ENCODE results near the gene AKT2. TPM values are rescaled to one million over a fixed set of nuclear protein-coding genes. Genes with fewer than 3 reads are reported as not detected.

The AKT2 gene
- total RNA-seq, 3 donors from 2014 or later (not counting 1 experiment from before 2014, with no cell fraction given), result 234 to 292 (median 261) TPM

- Mint-ChIP-seq H3K27ac (no peak overlapping the region), H3K4me3 (no peak overlapping the region), H3K9me3 (no peaks in the 10 kb centered on the region), H3K27me3 (ENCODE audit: low read depth in 2 of 2) (peaks cover 9 to 11% of the 10 kb centered on the region in 2 donors), H3K36me3 (no peaks in the 10 kb centered on the region), H3K4me1 (no peaks in the 10 kb centered on the region)
- no peak for ATAC-seq
- WGBS (ENCODE audit: insufficient coverage), result 64% methylated on average over 1 of the region's 1 CpG
- no peak for DNase-seq
- no peak for TF ChIP-seq CTCF (IDR thresholded peaks at IDR 0.05)
- Histone ChIP-seq H3K36me3 (ENCODE audit: control insufficient read depth, insufficient read depth, low read length) (no peaks in the 10 kb centered on the region), H3K27ac (ENCODE audit: low read length) (no peak overlapping the region), H3K27me3 (ENCODE audit: control insufficient read depth, insufficient read depth, low read length) (no peaks in the 10 kb centered on the region), H3K9me3 (ENCODE audit: control insufficient read depth, insufficient read depth, low read length) (no peaks in the 10 kb centered on the region), H3K4me1 (ENCODE audit: control insufficient read depth, insufficient read depth, low read length) (no peaks in the 10 kb centered on the region), H3K4me3 (ENCODE audit: low read length) (no peak overlapping the region)
- intact Hi-C loops (cut with micrococcal nuclease), result no loop called here
Observed at GRCh38 chr19:40184273-40184672, 100.9 kb downstream of the AKT2 start.

Other genes with a start within 250 kb of the AKT2 start
- 10 to 100 TPM; 14.1 to 19.2 (median 17.2) TPM for gene ZNF780B, start 229.1 kb downstream of the AKT2 start, total RNA-seq
- gene ZNF780A, start 194.4 kb downstream of the AKT2 start, total RNA-seq, result 10 to 100 TPM; 15.1 to 17.0 (median 16.0) TPM
- 10 to 100 TPM; 27.1 to 39.0 (median 36.0) TPM for gene MAP3K10, start 93.9 kb downstream of the AKT2 start, total RNA-seq
- not detected for gene TTC9B, start 67.0 kb downstream of the AKT2 start, total RNA-seq
- 1 to 10 TPM; 1.2 to 1.8 (median 1.2) TPM for gene CCNP, start 58.7 kb downstream of the AKT2 start, total RNA-seq
- gene C19orf47, start 63.1 kb upstream of the AKT2 start, total RNA-seq, result 10 to 100 TPM; 15.2 to 20.2 (median 16.1) TPM
- gene PLD3, start 63.4 kb upstream of the AKT2 start, total RNA-seq, result 100 to 1,000 TPM; 107 to 140 (median 109) TPM
- gene HIPK4, start 104.8 kb upstream of the AKT2 start, total RNA-seq, result under 1 TPM in 2 of 3 donors, not detected in 1; 0.14 to 0.29 TPM
- gene PRX, start 128.0 kb upstream of the AKT2 start, total RNA-seq, result 1 to 10 TPM; 2.0 to 3.8 (median 3.7) TPM
- 10 to 100 TPM; 31.2 to 53.5 (median 38.7) TPM for gene SERTAD1, start 140.6 kb upstream of the AKT2 start, total RNA-seq
- 100 to 1,000 TPM in 1 of 3 donors, 10 to 100 TPM in 2; 57.3 to 102 (median 83.3) TPM for gene SERTAD3, start 159.0 kb upstream of the AKT2 start, total RNA-seq
- 10 to 100 TPM; 16.8 to 25.2 (median 18.3) TPM for gene BLVRB, start 180.4 kb upstream of the AKT2 start, total RNA-seq
- gene SPTBN4, start 181.7 kb upstream of the AKT2 start, total RNA-seq, result under 1 TPM; 0.16 to 0.63 (median 0.31) TPM